Liver (tissue), 1 donor: Measurements from ENCODE around the gene CACNA1H.

Source experiments
- FOXA1 ChIP-seq: IDR thresholded peaks from 2 replicates; pipeline ENCODE4 v1.6.1; 2016; ENCODE audit warnings: antibody characterized with exemption
- ZBTB33 ChIP-seq: IDR thresholded peaks from 2 replicates; pipeline ENCODE4 v1.6.1; 2016; ENCODE audit warnings: antibody characterized with exemption

- TF ChIP-seq ZBTB33 = no peak
- no peak for TF ChIP-seq FOXA1
These were observed 29.2 kb upstream of the CACNA1H start for GRCh38 chr16:1123525-1124230.
